H1 (cell line): ENCODE measurements around the gene CACNA1C. TPM values are rescaled to one million over a fixed set of nuclear protein-coding genes. Genes with fewer than 3 reads are reported as not detected.

Experiments
- ASH2L ChIP-seq: fragments of 200-600, 300-600 bp; sonication (generic); IDR thresholded peaks from one replicate; pipeline ENCODE4 v1.7.1; 2017; ENCODE audit warnings: low read length
- CEBPB ChIP-seq: IDR thresholded peaks from 2 replicates; pipeline ENCODE4 v1.6.1; 2012; ENCODE audit warnings: low read depth, low read length
- CHD7 ChIP-seq: fragments of 300-600 bp; sonication (generic); IDR thresholded peaks from 2 replicates; pipeline ENCODE4 v1.7.1; 2012; ENCODE audit warnings: low read length, moderate library complexity, mild to moderate bottlenecking, inconsistent platforms; ENCODE audit not compliant: insufficient replicate concordance
- EP300 ChIP-seq, 2 experiments: IDR thresholded peaks; 1 replicate in 1 of 2; 2 replicates in 1 of 2; pipeline ENCODE4 v1.6.1; 2011 to 2012; ENCODE audit warnings: low read depth in 2 of 2, low read length in 2 of 2, mild to moderate bottlenecking in 2 of 2, borderline replicate concordance in 1 of 2, inconsistent platforms in 1 of 2, moderate library complexity in 1 of 2
- HDAC6 ChIP-seq: IDR thresholded peaks from one replicate; pipeline ENCODE4 v1.7.1; 2012; ENCODE audit warnings: low read depth, mild to moderate bottlenecking, inconsistent platforms, low read length, moderate library complexity
- KDM5A ChIP-seq: fragments of 200-600 bp; IDR thresholded peaks from 2 replicates; pipeline ENCODE4 v1.7.1; 2012; ENCODE audit warnings: mild to moderate bottlenecking, low read length, inconsistent platforms, mixed read lengths
- NRF1 ChIP-seq: IDR thresholded peaks from 2 replicates; pipeline ENCODE4 v1.6.1; 2011; ENCODE audit warnings: mild to moderate bottlenecking, low read depth, low read length, improper control_type of control experiment
- POU5F1 ChIP-seq: IDR thresholded peaks from 2 replicates; pipeline ENCODE4 v1.6.1; 2011; ENCODE audit warnings: low read depth, mild to moderate bottlenecking, low read length, moderate library complexity
- SAP30 ChIP-seq: fragments of 300-600 bp; sonication (generic); IDR thresholded peaks from 2 replicates; pipeline ENCODE4 v1.7.1; 2012; ENCODE audit warnings: low read length, moderate library complexity, mild to moderate bottlenecking, inconsistent platforms; ENCODE audit not compliant: insufficient read depth, insufficient replicate concordance
- SP2 ChIP-seq: IDR thresholded peaks from 2 replicates; pipeline ENCODE4 v1.6.1; 2012; ENCODE audit warnings: mild to moderate bottlenecking, low read length, inconsistent platforms
- TAF7 ChIP-seq: optimal IDR thresholded peaks from 2 replicates; pipeline ENCODE3; 2011; ENCODE audit warnings: low read depth, mild to moderate bottlenecking, inconsistent platforms, low read length, moderate library complexity, borderline replicate concordance
- TBP ChIP-seq: IDR thresholded peaks from 2 replicates; pipeline ENCODE4 v1.6.1; 2011; ENCODE audit warnings: low read depth, low read length, improper control_type of control experiment
- polyA plus RNA-seq, 7 experiments: library from polyadenylated mRNA; depleted of rRNA in 3 of 7; stranded (reverse) in 5 of 7; unstranded in 2 of 7; fragments of >200 nt in 5 of 7; fragments of 200-250 nt in 2 of 7; gene quantifications; 1 replicate in 5 of 7; 2 replicates in 1 of 7; 4 replicates in 1 of 7; pipeline versions ENCODE4 v1.2.1 to v1.2.3, GENCODE V29; 2011 to 2013; ENCODE audit warnings: missing spikeins in 2 of 7, mixed read lengths in 2 of 7
- total RNA-seq: library from RNA; stranded (reverse); fragmentation: NEBNext Ultra II Directional; extraction: Animal tissue kit (Norgen Biotek cat#: 25700); gene quantifications from 2 replicates; pipeline ENCODE4 v1.2.1, GENCODE V29; 2021

The CACNA1C gene
- total and polyA plus RNA-seq, 2 of the 8 experiments (the other 6 are each of a cell fraction or from before 2014, with no cell fraction given) = 1.3 TPM

GRCh38 chr12:2447861-2448260 lies 395.1 kb downstream of the CACNA1C start (continued):
- TF ChIP-seq CHD7 = no peak
- no peak for TF ChIP-seq CEBPB
- TF ChIP-seq POU5F1 = no peak
- no peak for TF ChIP-seq TAF7
- TF ChIP-seq EP300 (IDR thresholded peaks at IDR 0.05; ENCODE audit: borderline replicate concordance in 1 of 2, low read depth in 2 of 2, low read length in 2 of 2) = no peak
- TF ChIP-seq SP2 = no peak
- TF ChIP-seq KDM5A = no peak
- TF ChIP-seq SAP30 = no peak
- no peak for TF ChIP-seq HDAC6
- no peak for TF ChIP-seq ASH2L
- TF ChIP-seq NRF1 = no peak
- no peak for TF ChIP-seq TBP
